Mucosa of rectum (tissue), 2 donors: Measurements from ENCODE around the gene METTL17.
"Not testable (repeated sequence)": the region's sequence is repeated elsewhere in the genome, so short reads cannot be mapped to it uniquely, and the experiment has no call there.

Experiments
- H3K27ac ChIP-seq, 2 donors: one replicate each; pipeline ENCODE4 v1.7.0; 2013; ENCODE audit warnings: inconsistent platforms in 2 of 2, low read depth in 2 of 2, low read length in 2 of 2
- H3K27me3 ChIP-seq, 2 donors: one replicate each; pipeline ENCODE4 v1.7.0; 2013; ENCODE audit warnings: low read length in 2 of 2; ENCODE audit not compliant: control insufficient read depth in 2 of 2, insufficient read depth in 2 of 2
- H3K36me3 ChIP-seq, 2 donors: one replicate each; pipeline ENCODE4 v1.7.0; 2013; ENCODE audit warnings: low read length in 2 of 2; ENCODE audit not compliant: control insufficient read depth in 2 of 2, insufficient read depth in 2 of 2
- H3K4me1 ChIP-seq, 2 donors: one replicate each; pipeline ENCODE4 v1.7.0; 2013; ENCODE audit warnings: low read length in 2 of 2, mild to moderate bottlenecking in 1 of 2; ENCODE audit not compliant: control insufficient read depth in 2 of 2, insufficient read depth in 2 of 2
- H3K4me3 ChIP-seq, 2 donors: one replicate each; pipeline ENCODE4 v1.7.0; 2013; ENCODE audit warnings: low read length in 2 of 2
- H3K9ac ChIP-seq, 2 donors: one replicate each; pipeline ENCODE4 v1.7.0; 2013; ENCODE audit warnings: low read length in 2 of 2, low read depth in 1 of 2, mild to moderate bottlenecking in 1 of 2
- H3K9me3 ChIP-seq, 2 donors: one replicate each; pipeline ENCODE4 v1.7.0; 2013; ENCODE audit warnings: low read length in 2 of 2; ENCODE audit not compliant: control insufficient read depth in 2 of 2
- donor health status: healthy.
- donor health status: Normal muscosa, but diverticular disease.

The METTL17 gene

DNA sequence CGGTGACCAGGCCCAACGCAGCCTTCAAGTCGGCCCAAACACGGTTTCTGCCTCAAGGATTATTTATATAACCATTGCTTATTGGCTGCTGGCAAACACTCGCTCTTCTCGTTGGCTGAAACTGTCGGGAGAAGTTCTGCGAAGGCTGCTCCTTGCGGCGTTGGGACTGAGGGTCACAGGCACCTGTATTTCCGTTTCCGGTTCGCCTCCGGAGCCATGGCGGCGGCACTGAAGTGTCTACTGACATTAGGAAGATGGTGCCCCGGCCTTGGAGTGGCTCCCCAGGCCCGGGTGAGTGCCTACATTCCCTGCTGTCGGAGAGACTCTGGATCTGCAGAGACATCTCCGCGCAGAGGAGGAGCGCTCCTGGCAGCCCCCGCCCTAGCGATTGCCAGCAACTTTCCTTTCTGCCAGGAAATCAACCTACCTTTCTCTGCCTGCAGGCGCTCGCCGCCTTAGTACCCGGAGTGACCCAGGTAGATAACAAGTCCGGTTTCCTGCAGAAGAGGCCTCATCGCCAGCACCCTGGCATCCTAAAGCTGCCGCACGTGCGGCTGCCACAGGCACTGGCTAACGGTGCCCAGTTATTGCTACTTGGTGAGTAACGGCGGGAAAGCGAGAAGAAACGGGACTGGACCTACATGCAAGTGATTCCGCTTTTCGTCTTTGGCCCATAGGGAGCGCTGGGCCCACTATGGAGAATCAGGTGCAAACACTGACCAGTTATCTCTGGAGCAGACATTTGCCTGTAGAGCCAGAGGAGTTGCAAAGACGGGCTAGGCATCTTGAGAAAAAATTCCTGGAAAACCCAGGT lies at the start of gene METTL17:
Gene METTL17 (plus strand): TSS at position 194 of the 814 bp plus-strand sequence. CDS start 23 bp downstream, at position 217.
- H3K9me3 ChIP-seq, result no peaks in the 10 kb centered on the region
- peak within 1 kb of the TSS; percentile 85 to 86 for H3K27ac ChIP-seq
- peak within 1 kb of the TSS; percentile 78 to 79 for H3K9ac ChIP-seq
- peaks cover 8 to 14% of the 10 kb centered on the region in 2 donors for H3K4me1 ChIP-seq
- H3K27me3 ChIP-seq, result no peaks in the 10 kb centered on the region
- H3K4me3 ChIP-seq, result peak within 1 kb of the TSS; percentile 94 to 96
- H3K36me3 ChIP-seq, result peaks cover 28 to 31% of the 10 kb centered on the region in 2 donors

- H3K27ac ChIP-seq, H3K9me3 ChIP-seq, H3K27me3 ChIP-seq, H3K4me1 ChIP-seq, H3K4me3 ChIP-seq, H3K36me3 ChIP-seq, H3K9ac ChIP-seq: not testable (repeated sequence)
These were observed 44.6 kb upstream of the METTL17 start for GRCh38 chr14:20945146-20945545.

- H3K27me3 ChIP-seq, H3K27ac ChIP-seq, H3K36me3 ChIP-seq, H3K4me3 ChIP-seq, H3K9ac ChIP-seq, H3K4me1 ChIP-seq, H3K9me3 ChIP-seq: not testable (repeated sequence)
These were observed 43.1 kb upstream of the METTL17 start for GRCh38 chr14:20946707-20947106.

DNA sequence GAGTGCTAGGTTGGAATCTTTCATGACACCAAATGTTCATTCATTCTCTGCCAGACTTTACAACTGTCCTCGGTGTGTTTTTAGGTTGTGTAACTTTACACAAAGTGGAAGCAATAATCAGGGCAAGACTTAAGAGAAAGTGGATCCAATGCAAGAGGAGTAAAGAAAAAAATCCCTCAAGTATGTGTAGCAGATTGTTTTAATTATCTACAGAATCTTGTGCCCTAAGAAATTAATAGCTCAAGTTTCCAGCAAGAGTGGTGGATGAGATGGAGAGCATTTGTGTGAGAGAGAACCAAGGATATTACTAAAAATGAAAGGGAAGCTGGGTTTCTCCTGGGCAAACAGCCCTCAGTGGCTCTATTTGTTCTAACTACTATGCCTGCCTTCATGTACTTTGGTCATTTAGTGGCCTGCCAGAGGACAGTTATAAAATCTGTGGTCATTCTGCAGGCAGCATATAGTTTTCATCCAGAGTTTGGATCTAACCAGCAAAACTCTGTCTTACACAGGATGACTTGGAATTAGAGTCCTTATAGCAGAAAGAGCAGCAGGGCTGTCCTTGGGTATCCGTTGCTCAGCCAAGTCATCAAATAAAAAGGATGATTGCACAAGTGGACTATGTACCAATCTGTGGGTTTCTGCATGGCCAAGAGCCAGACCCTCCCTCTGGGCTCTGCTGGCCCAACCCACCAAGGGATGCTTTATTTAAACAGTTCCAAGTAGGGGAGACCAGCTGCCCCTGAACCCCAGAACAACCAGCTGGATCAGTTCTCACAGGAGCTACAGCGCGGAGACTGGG lies 34.8 kb upstream of the METTL17 start, which contains the start of gene RNASE2:
Gene RNASE2 (plus strand): TSS at position 752 of the 802 bp plus-strand sequence. CDS start 285 bp downstream, outside the sequence.
- not testable (repeated sequence) for H3K27ac ChIP-seq, H3K9me3 ChIP-seq, H3K36me3 ChIP-seq, H3K27me3 ChIP-seq, H3K9ac ChIP-seq, H3K4me3 ChIP-seq, H3K4me1 ChIP-seq

- not testable (repeated sequence) for H3K4me3 ChIP-seq, H3K4me1 ChIP-seq, H3K27ac ChIP-seq, H3K9me3 ChIP-seq, H3K27me3 ChIP-seq, H3K36me3 ChIP-seq, H3K9ac ChIP-seq
These were observed 34.3 kb upstream of the METTL17 start for GRCh38 chr14:20955538-20955873.

DNA sequence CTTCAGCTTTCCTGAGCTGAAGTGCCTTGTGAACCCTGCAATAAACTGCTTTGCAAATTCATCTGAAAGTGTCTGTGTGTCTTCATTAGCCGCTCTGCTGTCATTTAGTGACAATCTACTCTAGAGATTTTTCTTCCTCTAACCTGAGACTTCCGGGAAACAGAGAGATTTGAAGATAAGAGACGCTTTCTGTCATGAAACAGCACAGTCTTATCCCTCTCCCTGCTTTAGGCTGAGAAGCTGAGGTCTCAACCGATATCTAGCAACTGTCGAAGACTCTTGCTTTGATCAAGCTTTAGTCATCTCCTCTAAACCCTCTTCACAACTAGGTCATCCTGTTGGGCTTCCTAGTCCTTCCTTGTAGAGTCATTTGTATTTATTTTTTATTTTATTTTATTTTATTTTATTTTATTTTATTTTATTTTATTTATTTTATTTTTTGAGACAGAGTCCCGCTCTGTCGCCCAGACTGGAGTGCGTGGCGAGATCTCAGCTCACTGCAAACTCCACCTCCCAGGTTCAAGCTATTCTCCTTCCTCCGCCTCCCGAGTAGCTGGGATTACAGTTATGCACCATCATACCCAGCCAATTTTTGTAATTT lies 33.3 kb upstream of the METTL17 start:
- Histone ChIP-seq H3K27ac (no peak overlapping the region), H3K36me3 (no peaks in the 10 kb centered on the region), H3K9ac (no peak overlapping the region), H3K9me3 (no peaks in the 10 kb centered on the region), H3K27me3 (no peaks in the 10 kb centered on the region), H3K4me3 (no peak overlapping the region), H3K4me1 (no peaks in the 10 kb centered on the region)

DNA sequence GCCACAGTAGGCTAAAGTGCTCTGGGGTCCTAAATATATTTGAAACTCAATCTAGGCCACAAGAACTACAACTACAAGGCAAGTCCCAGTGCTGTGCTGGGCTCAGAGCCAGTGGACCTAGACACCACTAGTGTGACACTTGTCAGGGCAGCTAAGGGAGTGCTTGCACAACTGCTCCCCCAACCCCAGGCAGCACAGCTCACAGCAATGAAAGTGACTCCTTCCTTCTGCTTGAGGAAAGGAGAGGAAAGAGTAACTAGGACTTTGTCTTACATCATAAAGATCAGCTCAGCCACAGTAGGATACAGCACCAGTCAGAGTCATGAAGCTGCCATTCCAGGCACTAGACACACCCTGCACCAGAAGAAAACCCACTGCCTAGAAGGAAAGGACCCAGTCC lies 30.8 kb upstream of the METTL17 start:
- H3K4me1 ChIP-seq, H3K36me3 ChIP-seq, H3K9ac ChIP-seq, H3K4me3 ChIP-seq, H3K27ac ChIP-seq, H3K9me3 ChIP-seq, H3K27me3 ChIP-seq: not testable (repeated sequence)

DNA sequence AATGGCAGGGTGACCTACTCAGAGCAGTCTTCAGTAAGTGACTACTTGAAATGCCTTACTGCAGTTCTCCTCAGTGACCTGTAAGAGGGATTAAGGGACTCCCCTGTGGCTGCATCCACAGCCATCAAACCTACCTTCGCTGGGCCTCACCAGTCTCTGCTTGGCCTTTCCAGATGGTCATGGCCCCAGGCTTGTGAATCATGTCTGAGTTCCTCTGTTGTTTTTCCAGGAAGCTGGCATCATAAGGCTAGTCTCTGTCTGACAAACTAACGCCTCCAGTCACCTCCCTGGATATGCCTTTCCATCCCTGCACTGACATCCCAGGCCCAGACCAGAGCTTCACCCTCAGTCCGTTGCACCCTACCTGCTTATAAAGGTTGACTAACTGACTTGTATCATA lies 20.4 kb upstream of the METTL17 start:
- Histone ChIP-seq H3K4me1 (peaks cover 3% of the 10 kb centered on the region in 2 donors), H3K9ac (no peak overlapping the region)

DNA sequence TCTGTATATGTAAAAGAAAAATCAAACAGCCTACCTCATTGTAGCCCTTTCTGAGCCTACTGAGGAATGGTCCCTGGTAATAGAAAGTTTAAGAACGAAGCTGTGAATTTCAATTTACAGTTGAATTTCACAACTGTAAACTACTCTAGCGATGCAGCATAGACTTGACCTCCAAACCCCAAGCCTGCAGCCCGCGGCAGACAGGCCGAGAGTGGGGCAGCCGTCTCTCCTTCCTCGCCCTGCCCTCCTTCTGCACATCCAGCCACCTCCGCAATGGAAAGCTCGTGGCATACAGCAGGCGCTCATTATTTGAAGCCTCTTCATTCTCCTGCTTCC lies 19.2 kb upstream of the METTL17 start:
- Histone ChIP-seq H3K27ac (no peak overlapping the region), H3K9ac (peak overlapping the region; percentile 32 to 36), H3K4me3 (peak overlapping the region; percentile 65 to 73), H3K27me3 (no peaks in the 10 kb centered on the region), H3K4me1 (peaks cover 3% of the 10 kb centered on the region in 2 donors), H3K9me3 (no peaks in the 10 kb centered on the region), H3K36me3 (no peaks in the 10 kb centered on the region)

More for the DNA sequence above, 20.4 kb upstream of the METTL17 start:
- H3K9me3 ChIP-seq, result no peaks in the 10 kb centered on the region
- no peaks in the 10 kb centered on the region for H3K36me3 ChIP-seq
- no peak overlapping the region for H3K4me3 ChIP-seq
- H3K27ac ChIP-seq, result no peak overlapping the region
- H3K27me3 ChIP-seq, result no peaks in the 10 kb centered on the region
